GM12865 (cell line): ENCODE measurements around the gene AMDHD1.

Experiments
- DNase-seq: peaks from one replicate; pipeline ENCODE4 v3.0.0; 2010; ENCODE audit warnings: low read depth
- H3K4me3 ChIP-seq: 2 replicates; pipeline ENCODE4 v1.5.1; 2011; ENCODE audit warnings: mild to moderate bottlenecking, low read depth, low read length, control low read depth
- TF ChIP-seq, protein P1 (sequence below): IDR thresholded peaks from 2 replicates; pipeline ENCODE4 v1.5.1; 2011; ENCODE audit warnings: low read length, control low read depth, low read depth, inconsistent platforms; ENCODE audit not compliant: insufficient read depth; ENCODE audit errors: missing control alignments

Gene AMDHD1

DNA sequence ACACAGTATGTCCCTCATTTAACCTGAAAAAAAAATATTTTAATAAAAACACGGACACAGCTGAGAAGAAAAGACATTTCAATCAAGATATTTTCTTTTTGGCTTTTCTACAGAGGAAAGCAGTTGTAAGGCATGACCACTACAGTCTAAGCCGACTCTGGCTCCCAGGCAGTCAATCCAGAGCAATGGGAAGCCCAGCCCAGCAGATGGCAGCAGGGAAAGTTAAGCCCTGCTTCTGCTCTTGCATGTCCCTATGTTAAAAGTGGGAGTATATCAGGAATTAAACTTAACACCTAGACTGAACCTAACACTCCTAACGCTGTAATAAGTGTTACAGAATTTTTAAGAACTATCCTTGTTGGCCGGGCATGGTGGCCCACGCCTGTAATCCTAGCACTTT, 72.5 kb downstream of the AMDHD1 start:
- TF ChIP-seq, protein P1, sequence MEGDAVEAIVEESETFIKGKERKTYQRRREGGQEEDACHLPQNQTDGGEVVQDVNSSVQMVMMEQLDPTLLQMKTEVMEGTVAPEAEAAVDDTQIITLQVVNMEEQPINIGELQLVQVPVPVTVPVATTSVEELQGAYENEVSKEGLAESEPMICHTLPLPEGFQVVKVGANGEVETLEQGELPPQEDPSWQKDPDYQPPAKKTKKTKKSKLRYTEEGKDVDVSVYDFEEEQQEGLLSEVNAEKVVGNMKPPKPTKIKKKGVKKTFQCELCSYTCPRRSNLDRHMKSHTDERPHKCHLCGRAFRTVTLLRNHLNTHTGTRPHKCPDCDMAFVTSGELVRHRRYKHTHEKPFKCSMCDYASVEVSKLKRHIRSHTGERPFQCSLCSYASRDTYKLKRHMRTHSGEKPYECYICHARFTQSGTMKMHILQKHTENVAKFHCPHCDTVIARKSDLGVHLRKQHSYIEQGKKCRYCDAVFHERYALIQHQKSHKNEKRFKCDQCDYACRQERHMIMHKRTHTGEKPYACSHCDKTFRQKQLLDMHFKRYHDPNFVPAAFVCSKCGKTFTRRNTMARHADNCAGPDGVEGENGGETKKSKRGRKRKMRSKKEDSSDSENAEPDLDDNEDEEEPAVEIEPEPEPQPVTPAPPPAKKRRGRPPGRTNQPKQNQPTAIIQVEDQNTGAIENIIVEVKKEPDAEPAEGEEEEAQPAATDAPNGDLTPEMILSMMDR = peak; percentile 5

More for the DNA sequence above, 72.5 kb downstream of the AMDHD1 start:
- DNase-seq = no peak
- H3K4me3 ChIP-seq = no peak overlapping the region
